H1 (cell line): ENCODE measurements around the gene POLR1H. TPM values are rescaled to one million over a fixed set of nuclear protein-coding genes. Genes with fewer than 3 reads are reported as not detected.

Source experiments
- GTF2F1 ChIP-seq: IDR thresholded peaks from 2 replicates; pipeline ENCODE4 v1.6.1; 2012; ENCODE audit warnings: low read depth, low read length, improper control_type of control experiment, borderline replicate concordance
- NANOG ChIP-seq: IDR thresholded peaks from 2 replicates; pipeline ENCODE4 v1.6.1; 2011; ENCODE audit warnings: low read length, low read depth, mild to moderate bottlenecking, inconsistent platforms; ENCODE audit not compliant: insufficient read depth, poor library complexity, severe bottlenecking
- polyA plus RNA-seq, 7 experiments: library from polyadenylated mRNA; depleted of rRNA in 3 of 7; stranded (reverse) in 5 of 7; unstranded in 2 of 7; fragments of >200 nt in 5 of 7; fragments of 200-250 nt in 2 of 7; gene quantifications; 1 replicate in 5 of 7; 2 replicates in 1 of 7; 4 replicates in 1 of 7; pipeline versions ENCODE4 v1.2.1 to v1.2.3, GENCODE V29; 2011 to 2013; ENCODE audit warnings: missing spikeins in 2 of 7, mixed read lengths in 2 of 7
- total RNA-seq: library from RNA; stranded (reverse); fragmentation: NEBNext Ultra II Directional; extraction: Animal tissue kit (Norgen Biotek cat#: 25700); gene quantifications from 2 replicates; pipeline ENCODE4 v1.2.1, GENCODE V29; 2021

Gene POLR1H
- total and polyA plus RNA-seq, 2 of the 8 experiments (the other 6 are each of a cell fraction or from before 2014, with no cell fraction given): 31.5 to 82.2 TPM

DNA sequence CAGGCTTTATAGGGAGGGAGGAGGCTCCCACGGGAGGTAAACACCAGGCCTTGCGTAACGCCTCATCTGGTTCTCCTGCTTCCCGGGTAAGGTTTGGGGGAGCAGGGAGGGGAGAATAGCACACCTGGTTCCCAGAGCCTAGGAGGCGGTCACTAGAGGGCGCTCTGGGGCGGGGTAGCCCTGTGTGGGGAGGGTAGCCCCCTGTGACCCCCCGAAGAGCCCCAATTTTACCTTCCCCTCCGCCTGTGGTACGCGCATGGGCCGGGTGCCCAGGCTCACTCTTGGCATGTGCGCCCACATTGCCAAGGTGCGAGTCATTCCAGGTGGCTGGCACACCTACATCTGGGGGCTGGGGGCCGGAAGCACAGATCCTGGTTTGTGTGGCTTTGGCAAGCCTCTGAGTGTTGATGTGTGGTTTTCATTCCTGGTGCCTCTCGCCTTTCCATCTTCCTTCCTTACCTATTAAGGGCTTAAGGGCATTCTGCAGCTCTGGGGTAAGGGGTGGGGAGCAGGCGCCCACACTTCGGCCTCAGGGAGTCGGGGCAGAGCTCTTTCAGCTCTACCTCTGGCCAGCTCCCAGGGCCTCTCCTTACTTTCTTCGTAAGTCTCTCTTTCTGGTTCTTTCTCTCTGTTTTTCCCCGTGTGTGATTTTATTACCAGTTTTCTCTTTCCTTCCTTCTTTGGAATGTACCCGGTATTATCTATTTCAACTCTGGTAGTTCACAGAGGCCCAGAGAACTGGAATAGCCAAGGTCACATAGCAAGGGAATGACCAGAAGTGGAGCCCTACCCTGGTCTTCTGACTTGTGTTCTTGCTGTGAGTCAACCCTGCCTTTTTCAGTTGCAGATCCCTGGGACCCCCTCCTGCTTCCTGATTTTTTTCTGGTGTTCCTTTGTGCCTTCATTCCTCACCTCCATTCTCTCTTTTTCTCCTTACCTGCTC lies 15.0 kb downstream of the POLR1H start (continued):
- TF ChIP-seq NANOG: no peak
- TF ChIP-seq GTF2F1: no peak
